Neural progenitor cell (in vitro differentiated cells): Measurements from ENCODE around the gene AJAP1.

ENCODE experiments used
- EZH2 ChIP-seq: fragments of 200-600 bp; sonication (generic); IDR thresholded peaks from 2 replicates; pipeline ENCODE4 v1.6.1; 2017; ENCODE audit warnings: antibody characterized with exemption, mild to moderate bottlenecking, moderate library complexity
- EZH2phosphoT487 ChIP-seq: fragments of 200-600 bp; sonication (generic); IDR thresholded peaks from 2 replicates; pipeline ENCODE4 v1.6.1; 2017; ENCODE audit warnings: antibody characterized with exemption
- TF ChIP-seq, protein P1 (sequence below): fragments of 200-600 bp; sonication (generic); IDR thresholded peaks from 2 replicates; pipeline ENCODE4 v1.5.1; 2017; ENCODE audit warnings: antibody characterized with exemption, mild to moderate bottlenecking

DNA sequence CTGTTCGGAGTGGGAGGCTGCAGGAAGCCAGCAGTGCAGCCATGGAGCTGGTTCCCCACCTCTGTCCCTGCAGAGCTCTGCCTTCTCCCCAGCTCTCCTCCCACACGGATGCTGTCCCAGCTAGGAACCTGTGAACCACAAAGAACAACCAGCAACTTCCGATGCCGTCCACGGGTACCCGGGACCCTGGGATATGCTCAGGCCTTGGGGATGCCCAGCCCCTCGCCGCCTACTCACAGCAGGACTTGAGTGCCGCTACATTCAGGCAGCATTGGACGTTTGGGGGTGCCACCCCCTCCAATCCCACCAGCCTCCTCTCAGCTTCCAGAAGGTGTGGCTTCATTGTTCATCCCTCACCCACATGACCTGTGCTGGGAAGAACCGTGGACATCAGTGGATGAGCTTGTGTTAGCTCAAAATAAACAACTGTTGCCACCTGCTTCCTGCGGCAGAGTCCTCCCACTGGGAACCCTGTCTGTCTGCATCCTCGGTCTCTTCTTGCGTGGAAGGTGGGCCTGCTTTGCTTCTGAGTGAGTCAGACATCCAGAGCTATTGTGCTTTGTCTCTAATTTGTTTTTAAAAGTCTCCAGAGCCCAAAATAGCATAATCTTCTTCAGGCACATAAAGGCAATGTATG, 20.1 kb upstream of the AJAP1 start:
- TF ChIP-seq, protein P1, sequence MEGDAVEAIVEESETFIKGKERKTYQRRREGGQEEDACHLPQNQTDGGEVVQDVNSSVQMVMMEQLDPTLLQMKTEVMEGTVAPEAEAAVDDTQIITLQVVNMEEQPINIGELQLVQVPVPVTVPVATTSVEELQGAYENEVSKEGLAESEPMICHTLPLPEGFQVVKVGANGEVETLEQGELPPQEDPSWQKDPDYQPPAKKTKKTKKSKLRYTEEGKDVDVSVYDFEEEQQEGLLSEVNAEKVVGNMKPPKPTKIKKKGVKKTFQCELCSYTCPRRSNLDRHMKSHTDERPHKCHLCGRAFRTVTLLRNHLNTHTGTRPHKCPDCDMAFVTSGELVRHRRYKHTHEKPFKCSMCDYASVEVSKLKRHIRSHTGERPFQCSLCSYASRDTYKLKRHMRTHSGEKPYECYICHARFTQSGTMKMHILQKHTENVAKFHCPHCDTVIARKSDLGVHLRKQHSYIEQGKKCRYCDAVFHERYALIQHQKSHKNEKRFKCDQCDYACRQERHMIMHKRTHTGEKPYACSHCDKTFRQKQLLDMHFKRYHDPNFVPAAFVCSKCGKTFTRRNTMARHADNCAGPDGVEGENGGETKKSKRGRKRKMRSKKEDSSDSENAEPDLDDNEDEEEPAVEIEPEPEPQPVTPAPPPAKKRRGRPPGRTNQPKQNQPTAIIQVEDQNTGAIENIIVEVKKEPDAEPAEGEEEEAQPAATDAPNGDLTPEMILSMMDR = no peak
- TF ChIP-seq EZH2 = no peak
- TF ChIP-seq EZH2phosphoT487 = no peak
